Effector CD8-positive, alpha-beta T cell (primary cell): ENCODE data around the gene CACNG1.
"Not testable (repeated sequence)": the region's sequence is repeated elsewhere in the genome, so short reads cannot be mapped to it uniquely, and the experiment has no call there.

Source experiments
- DNase-seq: peaks from one replicate; lab custom pipeline; 2025; lab: John Stamatoyannopoulos, UW

The CACNG1 gene

DNA sequence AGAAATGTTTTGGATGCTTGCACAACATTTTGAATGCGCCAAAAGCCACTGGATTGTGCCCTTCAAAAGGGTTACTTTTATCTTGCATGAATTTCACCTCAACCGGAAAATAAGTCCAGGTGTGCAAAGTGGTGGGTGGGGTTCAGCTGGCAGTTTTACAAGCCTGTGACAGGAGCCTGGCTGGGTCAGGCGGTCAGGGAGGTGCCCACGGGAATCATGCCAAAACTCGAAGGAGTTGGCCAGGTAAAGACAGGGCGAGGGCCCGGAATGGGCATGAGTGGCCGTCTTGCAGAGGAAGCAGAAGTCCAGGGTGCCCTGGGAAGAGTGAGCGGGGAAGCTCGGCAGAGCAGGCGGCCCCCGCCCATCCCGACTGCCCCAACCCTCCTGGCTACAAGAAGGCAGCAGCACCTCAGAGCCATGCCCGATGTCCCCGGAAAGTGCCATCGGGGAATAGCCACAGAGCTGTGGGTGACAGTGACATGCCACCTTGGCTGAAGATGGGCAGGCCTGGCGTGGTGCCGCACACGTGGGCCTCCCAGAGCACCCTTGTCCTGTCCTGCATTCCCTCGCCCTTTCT, 19.1 kb upstream of the CACNG1 start:
- DNase-seq, result no peak

DNA sequence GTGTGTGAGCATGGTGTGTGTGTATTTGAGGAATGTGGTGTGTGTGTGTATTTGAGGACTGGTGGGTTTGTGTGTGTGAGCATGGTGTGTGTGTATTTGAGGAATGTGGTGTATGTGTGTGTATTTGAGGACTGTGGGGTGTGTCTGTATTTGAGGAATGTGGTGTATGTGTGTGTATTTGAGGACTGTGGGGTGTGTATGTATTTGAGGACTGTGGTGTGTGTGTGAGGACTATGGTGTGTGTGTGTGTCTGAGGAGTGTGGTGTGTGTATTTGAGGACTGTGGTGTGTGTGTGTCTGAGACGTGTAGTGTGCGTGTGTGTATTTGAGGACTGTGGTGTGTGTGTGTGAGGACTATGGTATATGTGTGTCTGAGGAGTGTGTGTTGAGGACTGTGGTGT, 18.0 kb upstream of the CACNG1 start:
- DNase-seq, result no peak

DNA sequence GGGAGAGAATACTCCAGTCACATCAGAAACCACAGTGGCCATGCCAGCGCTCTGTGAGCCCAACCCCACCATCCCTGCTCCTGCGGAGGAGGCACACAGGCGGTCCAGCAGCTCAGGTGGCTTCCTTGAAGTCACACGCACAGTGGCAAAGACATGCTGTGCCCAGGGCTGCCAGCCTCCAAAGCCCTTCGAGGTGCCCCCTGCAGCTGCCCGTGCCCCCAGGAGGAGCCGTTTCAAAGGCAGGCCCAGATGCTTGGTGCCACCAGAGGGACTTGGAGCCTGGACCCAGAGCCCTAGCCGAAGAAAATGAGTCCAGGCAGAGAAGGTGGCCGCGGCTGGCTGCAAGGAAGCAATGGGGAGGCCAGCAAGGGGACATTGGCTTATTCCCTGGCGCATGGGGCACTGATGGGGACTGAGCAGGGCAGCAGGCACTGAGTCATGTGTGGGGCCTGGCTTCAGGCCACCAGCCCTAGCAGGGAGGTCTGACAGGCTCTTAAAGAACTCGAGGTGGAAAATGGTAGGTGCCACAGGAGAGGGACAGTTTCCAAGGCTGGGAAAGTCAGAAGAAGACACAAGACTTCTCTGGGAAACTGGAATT, 17.2 kb upstream of the CACNG1 start:
- DNase-seq, result no peak

DNA sequence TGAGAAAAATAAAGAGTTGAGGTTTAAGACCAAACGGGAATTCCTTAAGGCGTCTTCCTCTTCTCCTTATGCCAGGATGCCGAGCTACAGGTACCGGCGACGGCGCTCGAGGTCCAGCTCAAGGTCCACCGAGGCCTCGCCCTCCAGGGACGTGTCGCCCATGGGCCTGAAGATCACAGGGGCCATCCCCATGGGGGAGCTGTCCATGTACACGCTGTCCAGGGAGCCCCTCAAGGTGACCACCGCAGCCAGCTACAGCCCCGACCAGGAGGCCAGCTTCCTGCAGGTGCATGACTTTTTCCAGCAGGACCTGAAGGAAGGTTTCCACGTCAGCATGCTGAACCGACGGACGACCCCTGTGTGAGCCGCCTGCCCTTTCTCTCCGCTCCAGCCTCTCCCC, 13.7 kb upstream of the CACNG1 start:
- no peak for DNase-seq

DNA sequence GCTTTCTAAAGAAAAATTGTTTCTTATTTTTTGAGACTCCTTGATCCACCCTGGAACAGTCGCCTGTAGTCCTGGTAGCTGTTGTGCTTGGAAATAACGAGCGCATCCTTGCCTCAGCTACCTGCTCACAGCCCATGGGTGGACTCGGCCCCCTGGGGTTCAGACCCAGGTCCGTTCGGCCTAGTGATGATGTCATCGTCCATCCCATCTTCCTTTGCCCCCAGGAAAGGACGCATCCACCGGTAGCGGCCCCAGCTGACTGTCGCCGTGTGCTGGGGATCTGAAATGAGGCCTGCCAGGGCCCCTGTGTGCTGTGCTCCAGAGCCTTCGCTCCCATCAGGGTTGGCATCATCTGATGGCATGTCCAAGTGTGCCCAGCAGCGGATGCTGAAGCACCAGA, 12.0 kb upstream of the CACNG1 start:
- no peak for DNase-seq

DNA sequence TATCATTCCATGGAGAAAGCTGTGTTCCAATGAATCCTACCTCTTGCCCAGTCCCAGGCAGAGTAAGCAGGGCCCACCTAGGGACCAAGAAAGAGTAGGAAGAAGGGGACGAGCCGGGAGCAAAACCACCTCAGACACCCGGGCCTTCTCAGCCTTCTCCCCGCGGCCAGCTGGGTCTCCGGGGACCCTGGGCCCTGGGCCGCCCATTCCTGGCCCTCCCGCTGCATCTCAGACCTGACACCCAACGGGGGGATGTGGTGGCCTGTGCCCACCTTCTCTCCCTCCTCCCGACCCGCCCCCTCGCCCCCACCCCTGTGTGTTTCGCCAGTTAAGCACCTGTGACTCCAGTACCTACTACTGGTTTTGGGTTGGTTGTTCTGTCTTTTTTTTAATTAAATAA, 11.4 kb upstream of the CACNG1 start:
- DNase-seq, result no peak

DNA sequence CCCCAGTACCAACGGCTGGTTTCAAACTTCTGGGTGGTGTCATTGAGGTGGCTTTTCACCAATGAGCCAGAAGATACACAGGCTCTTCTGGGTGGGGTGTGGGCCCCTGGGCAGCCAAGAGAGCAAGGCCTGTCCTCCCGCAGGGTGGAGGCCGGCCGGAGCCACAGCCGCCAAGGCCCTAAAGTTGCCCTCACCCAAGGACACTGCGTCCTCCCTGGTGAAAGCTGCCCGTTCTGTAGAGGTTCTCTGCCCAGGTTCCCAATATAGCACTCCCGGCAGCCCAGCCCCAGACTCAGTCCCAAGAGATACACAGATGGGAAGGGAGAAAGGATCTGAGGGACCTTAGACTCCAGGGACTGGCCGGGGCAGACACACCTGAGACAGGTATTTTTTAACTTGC, 10.7 kb upstream of the CACNG1 start:
- no peak for DNase-seq

DNA sequence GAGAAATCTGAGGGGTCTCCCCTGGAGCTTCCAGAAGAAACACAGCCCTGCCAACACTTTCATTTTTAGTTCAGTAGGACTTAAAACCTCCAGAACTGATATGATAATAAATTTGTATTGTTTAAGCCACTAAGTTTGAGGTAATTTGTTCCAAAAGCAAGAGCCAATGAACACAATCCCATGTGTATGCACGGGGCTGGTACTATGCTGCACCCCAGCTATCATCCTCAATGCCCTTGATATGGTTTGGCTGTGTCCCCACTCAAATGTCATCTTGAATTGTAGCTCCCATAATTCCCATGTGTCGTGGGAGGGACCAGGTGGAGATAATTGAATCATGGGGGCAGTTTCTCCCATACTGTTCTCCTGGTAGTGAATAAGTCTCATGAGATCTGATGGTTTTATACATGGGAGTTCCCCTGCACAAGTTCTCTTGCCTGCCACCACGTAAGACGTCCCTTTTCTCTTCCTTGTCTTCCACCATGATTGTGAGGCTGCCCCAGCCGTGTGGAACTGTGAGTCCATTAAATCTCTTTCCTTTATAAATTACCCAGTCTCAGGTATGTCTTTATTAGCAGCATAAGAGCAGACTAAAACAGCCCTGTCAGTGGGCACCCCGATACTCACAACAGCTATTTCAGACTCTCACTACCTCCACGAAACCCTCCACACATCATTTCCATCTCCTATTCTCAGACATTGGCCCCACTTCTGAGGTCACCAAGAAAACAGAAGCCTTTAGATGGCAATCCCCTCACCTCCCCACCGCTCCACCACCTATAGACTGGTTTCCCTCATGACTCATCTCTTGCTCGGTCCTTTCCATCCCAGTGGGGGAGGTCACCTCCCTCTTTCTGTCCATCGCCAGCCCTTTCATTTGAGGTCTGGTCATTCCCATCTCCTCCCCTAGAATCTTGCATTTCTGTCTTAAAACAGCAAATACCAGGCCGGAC, 8.9 kb upstream of the CACNG1 start:
- DNase-seq, result no peak

DNA sequence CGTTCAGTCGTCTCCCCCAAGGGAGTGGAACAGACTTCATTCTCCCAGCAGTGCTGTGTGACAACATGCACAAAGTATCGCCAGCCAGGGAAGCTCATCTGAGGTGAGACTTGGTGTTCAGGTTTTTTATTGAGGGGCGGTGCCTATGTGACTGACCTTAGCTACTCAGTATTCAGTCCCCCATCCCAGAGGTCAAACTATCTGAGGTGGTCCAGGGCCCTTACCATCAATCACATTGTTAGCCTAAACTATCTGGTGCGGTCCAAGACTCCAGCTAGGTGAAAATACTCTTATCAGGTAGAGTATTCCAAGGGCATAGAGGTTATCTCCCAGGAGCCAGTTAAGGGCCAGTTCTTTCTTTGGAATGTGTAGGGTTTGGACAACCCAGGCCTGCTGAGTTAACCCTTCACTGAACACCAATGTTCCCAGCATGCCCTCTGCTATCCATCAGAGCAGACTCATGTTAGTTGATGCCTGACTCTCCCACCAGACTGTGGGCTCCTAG, 5.4 kb upstream of the CACNG1 start:
- DNase-seq, result no peak

DNA sequence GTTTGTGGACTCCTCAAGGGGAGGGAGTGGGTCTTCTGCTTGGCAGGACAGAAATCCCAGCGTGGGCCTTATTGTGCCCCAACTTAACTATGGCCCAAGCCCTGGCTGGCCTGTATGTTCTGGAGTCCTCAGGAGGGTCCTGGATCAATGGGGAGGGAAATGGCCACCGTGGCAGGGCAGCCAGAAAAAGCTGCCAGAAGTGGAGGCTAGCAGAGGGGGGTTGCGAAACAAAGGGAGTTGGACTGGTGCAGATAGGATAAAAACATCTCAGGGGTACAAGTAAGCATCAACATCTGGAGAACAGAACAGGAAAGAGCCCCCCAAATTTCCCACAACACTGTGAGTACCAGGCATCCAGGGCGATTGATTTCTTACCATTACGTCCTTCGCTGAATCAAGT, 3.7 kb upstream of the CACNG1 start:
- DNase-seq, result no peak

DNA sequence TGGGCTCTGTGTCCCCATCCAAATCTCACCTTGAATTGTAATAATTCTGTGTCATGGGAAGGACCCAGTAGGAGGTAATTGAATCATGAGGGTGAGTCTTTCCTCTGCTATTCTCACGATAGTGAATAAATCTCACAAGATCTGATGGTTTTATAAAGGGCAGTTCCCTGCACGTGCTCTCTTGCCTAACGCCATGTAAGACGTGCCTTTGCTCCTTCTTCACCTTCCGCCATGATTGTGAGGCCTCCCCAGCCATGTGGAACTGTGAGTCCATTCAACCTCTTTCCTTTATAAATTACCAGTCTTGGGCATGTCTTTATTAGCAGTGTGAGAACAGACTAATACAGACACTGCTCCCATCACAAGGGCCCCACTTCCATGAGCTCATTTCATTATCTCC, 3.2 kb upstream of the CACNG1 start:
- not testable (repeated sequence) for DNase-seq

DNA sequence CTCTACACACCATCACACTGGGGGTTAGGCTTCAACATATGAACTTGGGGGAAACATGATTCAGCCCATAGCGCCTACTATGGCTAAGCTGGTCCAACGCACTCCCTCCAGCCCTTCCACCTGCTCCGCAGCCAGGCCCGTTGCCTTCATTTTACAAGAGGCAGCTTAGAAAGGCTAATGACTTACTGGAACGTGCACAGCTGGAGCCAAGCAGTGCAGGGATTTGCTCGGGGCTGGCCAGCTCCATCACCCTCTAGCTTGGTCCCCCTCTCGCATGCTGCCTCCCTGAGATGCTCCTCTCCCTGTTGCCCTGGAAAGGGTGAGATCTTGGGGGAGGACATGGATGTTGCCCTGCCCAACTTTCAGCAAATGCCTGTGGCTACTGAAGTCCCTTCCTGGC, 2.8 kb upstream of the CACNG1 start:
- no peak for DNase-seq

DNA sequence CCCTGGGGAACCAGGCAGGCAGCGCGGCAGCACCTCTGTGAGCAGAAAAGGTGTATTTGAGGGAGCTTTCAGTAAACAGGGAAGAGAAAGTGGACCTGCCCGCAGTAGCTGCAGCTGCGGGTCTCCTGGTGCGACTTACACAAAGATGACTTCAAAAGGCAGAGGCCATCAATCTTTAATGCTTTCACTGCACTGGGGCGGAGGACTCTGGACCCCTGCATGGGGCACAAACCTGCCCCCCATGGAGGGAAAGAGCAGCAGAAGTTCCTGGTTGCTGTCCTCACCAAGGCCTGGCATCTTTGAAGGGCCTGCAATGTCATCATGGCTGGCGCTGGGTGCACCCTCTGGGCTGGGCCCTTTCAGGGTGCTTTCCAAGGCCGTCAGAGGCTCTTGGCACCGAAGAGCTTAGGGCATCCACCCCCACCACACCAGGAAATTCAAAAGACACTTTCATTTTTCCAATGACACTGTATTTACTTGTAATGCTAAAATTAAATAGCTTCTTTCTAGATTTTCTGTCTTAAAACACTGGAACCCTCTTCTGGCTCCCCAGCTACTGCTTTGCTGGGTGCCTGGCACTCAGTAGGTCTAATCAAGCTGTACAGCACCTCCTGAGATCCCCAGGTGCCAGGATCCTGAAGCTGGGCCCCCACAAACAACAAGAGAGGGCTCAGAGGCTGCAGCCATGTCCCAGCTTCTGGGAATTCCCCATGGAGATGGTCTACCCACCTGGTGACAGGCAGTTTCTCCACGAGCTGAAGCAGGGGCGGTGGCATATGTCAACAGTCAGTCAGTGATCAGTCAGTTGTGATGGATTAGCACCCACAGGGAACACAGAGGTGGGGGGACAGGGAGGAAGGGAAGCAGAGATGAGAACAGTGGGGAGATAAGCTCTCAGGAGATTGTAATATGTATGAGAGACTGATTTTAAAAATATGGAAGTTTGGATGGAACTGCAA, 2.1 kb upstream of the CACNG1 start:
- DNase-seq, result no peak

DNA sequence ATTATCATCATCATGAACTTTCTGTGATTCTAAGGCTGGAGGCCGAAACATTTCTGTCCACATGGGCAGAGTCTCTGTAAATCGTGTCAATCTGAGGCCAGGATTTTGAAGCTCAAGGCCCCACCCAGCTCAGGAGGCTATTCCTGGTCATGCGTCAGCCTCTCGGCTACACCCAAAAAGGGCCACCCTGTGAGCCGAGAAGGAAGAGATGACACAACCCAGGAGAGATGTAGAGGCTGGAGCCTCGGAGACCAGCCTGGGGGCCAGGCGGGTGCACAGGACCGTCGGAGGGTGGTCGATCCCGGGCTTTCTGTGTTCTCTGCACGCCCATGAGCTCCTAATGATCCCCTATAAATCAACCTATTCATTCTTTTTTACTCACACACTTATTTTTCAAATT, 1.1 kb upstream of the CACNG1 start:
- no peak for DNase-seq

DNA sequence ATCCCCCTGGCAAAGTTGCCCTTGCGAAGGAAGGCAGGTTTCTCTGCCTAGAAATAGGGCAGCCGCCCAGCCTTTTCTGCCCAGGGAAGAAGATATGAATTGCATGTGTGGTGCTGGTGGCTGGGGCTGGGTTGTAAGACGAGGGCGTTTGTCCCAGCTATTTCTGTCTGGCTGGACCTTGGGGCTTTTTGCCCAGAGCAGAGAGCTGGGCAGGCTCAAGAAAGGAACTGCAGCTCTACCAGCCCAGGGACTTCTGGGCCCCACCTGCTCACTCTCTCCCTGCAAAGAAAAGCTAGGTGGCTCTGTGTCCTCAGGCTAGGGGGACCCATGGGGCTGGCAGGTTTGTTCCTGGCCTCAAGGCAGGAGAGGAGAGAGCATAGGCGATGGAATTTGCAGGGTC, 586 bp downstream of the CACNG1 start:
- no peak for DNase-seq

DNA sequence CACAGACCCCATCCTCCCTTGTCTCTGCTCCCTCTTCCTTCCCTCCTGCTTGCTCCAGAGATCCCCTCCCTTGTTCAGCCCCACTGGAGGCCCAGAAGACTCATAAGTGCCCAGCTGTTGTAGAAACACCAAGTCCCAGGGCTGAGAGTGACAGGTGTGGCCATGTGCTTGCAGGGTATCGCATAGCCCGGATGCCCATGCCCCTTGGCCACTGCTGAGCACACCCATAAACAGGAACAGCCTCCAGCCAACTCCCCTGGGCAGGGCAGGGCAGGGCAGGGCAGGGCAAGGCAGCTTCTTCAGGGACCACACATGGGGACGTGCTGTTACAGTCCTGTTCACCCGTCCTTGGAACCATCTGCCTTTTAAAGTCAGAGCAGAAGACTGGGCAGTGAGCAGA, 2.0 kb downstream of the CACNG1 start:
- DNase-seq, result no peak

DNA sequence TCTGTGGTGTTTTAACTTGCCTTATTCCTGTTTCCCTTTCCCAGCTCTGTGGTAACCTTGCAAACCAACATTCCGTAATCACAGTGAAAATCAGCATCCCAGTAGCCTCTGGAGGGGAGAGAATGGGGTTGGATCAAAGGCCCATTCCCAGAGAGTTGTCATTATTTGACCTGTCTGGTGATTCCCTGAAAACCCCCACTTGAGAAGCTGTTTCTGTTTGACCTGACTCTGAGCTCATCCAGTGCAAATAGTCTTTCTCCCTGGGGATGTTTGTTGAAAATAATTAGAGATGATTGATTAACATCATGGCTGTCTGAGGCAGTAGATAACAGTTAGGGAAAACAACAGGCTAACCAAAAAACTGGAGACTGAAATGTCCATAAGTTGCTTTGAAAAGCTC, 3.0 kb downstream of the CACNG1 start:
- DNase-seq, result no peak

DNA sequence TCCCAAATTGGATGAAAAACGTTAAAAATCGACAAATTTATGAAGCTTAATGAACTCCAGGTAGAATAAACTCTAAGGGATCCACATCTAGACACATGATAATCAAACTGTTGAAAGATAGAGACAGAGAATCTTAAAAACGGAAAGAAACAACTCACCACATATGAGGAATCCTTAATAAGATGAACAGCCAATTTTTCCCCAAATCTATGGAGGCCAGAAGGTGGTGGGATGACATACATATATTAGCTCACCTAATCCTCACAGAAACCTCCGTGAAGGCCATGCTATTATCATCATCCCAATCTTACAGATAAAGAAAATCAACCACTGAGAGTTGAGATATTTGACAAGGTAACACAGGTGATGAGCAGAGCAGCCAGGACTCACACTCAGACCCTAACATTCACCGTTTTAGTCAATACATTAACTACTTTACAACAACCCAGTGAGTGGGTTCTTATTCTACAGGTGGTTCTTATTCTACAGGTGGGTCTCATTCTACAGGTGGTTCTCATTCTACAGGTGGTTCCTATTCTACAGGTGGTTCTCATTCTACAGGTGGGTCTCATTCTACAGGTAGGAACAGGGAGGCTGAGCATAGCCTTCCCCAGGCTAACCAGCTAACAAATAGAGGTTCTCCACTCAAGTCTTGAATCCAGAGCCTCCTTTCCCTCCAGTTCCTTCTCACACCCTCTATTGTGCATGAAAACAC, 4.8 kb downstream of the CACNG1 start:
- no peak for DNase-seq

DNA sequence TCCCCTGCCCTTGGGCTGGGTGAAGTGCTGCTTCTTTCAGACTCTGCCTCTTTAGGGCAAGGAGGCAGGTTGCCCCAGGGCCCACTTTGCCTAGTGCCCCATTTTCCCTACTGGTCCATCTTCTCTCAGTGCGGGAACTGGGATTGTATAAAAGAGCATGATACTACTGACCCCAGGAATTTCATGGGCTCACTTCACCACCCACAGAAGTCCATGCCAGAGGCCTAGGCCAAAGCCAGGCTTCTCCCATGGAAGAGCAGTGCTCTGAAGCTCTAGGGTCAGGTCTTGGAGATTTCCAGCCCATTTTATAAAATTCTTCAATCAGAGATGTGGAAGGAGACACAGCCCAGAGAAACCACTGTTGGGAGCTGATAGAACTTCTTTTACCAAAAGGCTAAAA, 5.7 kb downstream of the CACNG1 start:
- DNase-seq, result no peak

DNA sequence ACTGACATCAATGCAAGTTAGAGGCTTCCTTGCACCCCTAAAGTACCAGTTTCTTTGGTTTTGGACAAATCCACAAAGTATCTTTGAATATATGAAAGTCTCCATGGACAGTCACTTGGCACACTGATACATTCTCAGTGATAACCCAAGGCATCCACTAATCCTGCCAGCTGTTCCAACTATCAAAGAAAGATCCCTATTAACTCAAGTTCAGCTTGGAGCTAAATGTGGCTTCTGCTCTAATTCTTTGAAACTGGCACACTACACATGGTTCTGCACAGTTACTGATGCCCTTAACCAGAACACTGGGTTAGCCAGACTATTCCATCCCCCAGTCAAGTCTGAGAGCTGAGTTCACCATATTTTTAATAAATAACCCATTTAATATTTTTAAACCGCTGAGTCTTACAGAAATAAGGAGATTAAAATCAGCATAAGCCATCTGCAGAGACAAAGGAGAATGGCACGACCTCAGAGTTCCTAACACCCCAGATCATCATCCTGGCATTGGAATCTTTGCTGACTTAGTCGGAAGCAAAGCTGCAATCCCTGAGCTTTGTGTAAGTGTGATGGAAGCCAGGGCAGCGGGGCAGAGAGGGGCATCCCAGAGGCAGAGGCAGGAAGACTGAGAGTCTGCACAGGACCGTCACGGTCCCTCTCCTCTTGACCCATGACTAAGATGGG, 6.3 kb downstream of the CACNG1 start:
- DNase-seq, result no peak

DNA sequence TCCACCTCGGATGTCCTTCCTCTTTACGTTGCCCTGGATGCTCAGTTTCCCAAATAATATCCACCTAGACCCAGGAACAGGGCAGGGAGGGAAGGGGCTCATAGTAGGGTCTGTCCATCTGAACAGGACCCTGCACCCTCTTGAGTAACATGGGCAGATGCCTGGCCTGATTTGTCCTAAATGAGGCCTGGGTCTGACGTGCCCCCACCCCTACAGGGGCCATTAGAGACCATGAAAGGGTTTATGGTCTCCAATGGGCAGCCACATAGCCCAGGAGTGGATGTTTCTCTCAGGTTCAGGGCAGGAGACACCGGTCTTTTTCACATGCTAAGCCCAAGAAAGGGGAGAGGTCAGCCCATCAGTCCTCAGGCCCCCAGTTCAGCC, 6.8 kb downstream of the CACNG1 start:
- DNase-seq, result no peak
